ENCODE measurements around the gene QRICH2. TPM values are rescaled to one million over a fixed set of nuclear protein-coding genes. Genes with fewer than 3 reads are reported as not detected.
A peak's percentile ranks its signal among the peaks of the same experiment; 100 is the strongest.
"Not testable (repeated sequence)": the region's sequence is repeated elsewhere in the genome, so short reads cannot be mapped to it uniquely, and the experiment has no call there.

The QRICH2 gene
- total RNA-seq, 1 donor: 3.6 TPM

DNA sequence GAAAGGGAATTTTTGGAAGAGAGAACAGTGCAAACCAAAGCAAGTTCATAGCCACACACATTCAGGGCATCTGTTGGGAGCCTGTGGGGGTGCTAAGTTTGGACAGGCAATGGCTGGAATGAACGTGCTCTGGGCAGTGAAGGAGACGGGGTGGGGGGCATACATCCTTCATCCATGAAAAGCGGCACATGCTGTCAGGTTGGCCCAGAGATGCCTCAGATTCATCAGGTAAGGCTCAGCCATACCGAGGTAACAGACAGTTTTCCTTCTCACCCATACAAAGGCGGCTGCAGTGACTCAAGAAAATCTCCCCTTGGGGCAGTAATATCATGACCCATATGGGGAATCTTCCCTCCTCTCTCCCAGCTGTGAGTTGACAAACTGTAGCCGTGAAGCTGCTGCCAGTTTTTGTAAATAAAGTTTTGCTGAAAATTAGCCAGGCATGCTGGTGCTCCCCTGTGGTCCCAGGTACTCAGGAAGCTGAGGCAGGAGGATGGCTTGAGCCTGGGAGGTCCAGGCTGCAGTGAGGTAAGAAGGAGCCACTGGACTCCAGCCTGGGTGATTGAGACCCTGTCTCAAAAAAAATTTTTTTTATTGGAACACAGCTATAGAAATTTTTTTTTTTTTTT is 52.2 kb downstream of the QRICH2 start:
- no peak for TF ChIP-seq CTCF (IDR thresholded peaks at IDR 0.05; ENCODE audit: extremely low read depth, low read depth, low read length)
- Histone ChIP-seq H3K36me3 (ENCODE audit: insufficient read depth, low read length) (no peaks in the 10 kb centered on the region), H3K9me3 (ENCODE audit: low read depth, low read length) (no peaks in the 10 kb centered on the region), H3K4me3 (ENCODE audit: insufficient read depth, low read length) (no peak overlapping the region), H3K79me2 (ENCODE audit: insufficient read depth, low read length) (no peaks in the 10 kb centered on the region), H3K4me2 (ENCODE audit: insufficient read depth, low read length) (no peak overlapping the region), H3K27me3 (ENCODE audit: insufficient read depth, low read length) (no peaks in the 10 kb centered on the region), H3K27ac (ENCODE audit: low read depth, low read length) (no peak overlapping the region), H4K20me1 (ENCODE audit: insufficient read depth, low read length) (no peaks in the 10 kb centered on the region), H2AFZ (ENCODE audit: low read length) (no peak overlapping the region), H3K4me1 (ENCODE audit: insufficient read depth, low read length) (peaks cover 25% of the 10 kb centered on the region)
- no peak for DNase-seq (ENCODE audit: insufficient read length, low spot score, missing footprints)

GRCh38 chr17:76254275-76254674 is 53.8 kb downstream of the QRICH2 start:
- no peak overlapping the region for H3K4me3 ChIP-seq (ENCODE audit: insufficient read depth, low read length)
- DNase-seq (ENCODE audit: insufficient read length, low spot score, missing footprints): no peak
- no peak overlapping the region for H2AFZ ChIP-seq (ENCODE audit: low read length)
- H4K20me1 ChIP-seq (ENCODE audit: insufficient read depth, low read length): no peaks in the 10 kb centered on the region
- H3K9me3 ChIP-seq (ENCODE audit: low read depth, low read length): no peaks in the 10 kb centered on the region
- H3K4me1 ChIP-seq (ENCODE audit: insufficient read depth, low read length): peaks cover 23% of the 10 kb centered on the region
- no peaks in the 10 kb centered on the region for H3K79me2 ChIP-seq (ENCODE audit: insufficient read depth, low read length)
- no peaks in the 10 kb centered on the region for H3K27me3 ChIP-seq (ENCODE audit: insufficient read depth, low read length)
- no peaks in the 10 kb centered on the region for H3K36me3 ChIP-seq (ENCODE audit: insufficient read depth, low read length)
- no peak for TF ChIP-seq CTCF (IDR thresholded peaks at IDR 0.05; ENCODE audit: extremely low read depth, low read depth, low read length)
- no peak overlapping the region for H3K4me2 ChIP-seq (ENCODE audit: insufficient read depth, low read length)
- H3K27ac ChIP-seq (ENCODE audit: low read depth, low read length): no peak overlapping the region

DNA sequence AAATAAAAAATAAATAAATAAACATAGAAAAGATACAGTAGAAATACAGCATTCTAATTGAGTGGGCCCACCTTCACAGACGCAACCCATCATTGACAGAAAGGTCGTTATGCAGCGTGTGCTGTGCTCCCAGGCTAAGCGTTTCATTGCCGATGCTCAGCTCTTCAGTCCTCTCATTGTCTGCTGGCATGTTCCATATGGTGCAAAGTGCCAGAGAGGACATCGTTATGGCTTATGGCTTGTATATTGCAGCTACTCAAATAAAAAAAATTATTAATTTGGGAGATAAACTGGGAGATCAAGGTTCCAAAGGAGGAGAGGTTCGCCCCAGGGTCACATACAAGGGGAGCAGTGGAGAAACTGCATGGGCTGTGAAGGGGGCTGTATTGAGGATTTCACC is 54.2 kb downstream of the QRICH2 start:
- H3K27me3 ChIP-seq (ENCODE audit: insufficient read depth, low read length): no peaks in the 10 kb centered on the region
- H3K27ac ChIP-seq (ENCODE audit: low read depth, low read length): no peak overlapping the region
- no peaks in the 10 kb centered on the region for H4K20me1 ChIP-seq (ENCODE audit: insufficient read depth, low read length)
- no peak overlapping the region for H2AFZ ChIP-seq (ENCODE audit: low read length)
- no peak for TF ChIP-seq CTCF (IDR thresholded peaks at IDR 0.05; ENCODE audit: extremely low read depth, low read depth, low read length)
- no peaks in the 10 kb centered on the region for H3K36me3 ChIP-seq (ENCODE audit: insufficient read depth, low read length)
- no peak overlapping the region for H3K4me3 ChIP-seq (ENCODE audit: insufficient read depth, low read length)
- no peaks in the 10 kb centered on the region for H3K9me3 ChIP-seq (ENCODE audit: low read depth, low read length)
- no peak overlapping the region for H3K4me2 ChIP-seq (ENCODE audit: insufficient read depth, low read length)
- peaks cover 21% of the 10 kb centered on the region for H3K4me1 ChIP-seq (ENCODE audit: insufficient read depth, low read length)
- no peaks in the 10 kb centered on the region for H3K79me2 ChIP-seq (ENCODE audit: insufficient read depth, low read length)
- no peak for DNase-seq (ENCODE audit: insufficient read length, low spot score, missing footprints)

- not testable (repeated sequence) for H3K36me3 ChIP-seq (ENCODE audit: insufficient read depth, low read length); H3K79me2 ChIP-seq (ENCODE audit: insufficient read depth, low read length); H3K4me3 ChIP-seq (ENCODE audit: insufficient read depth, low read length); H3K9me3 ChIP-seq (ENCODE audit: low read depth, low read length); H3K27me3 ChIP-seq (ENCODE audit: insufficient read depth, low read length); H2AFZ ChIP-seq (ENCODE audit: low read length); DNase-seq (ENCODE audit: insufficient read length, low spot score, missing footprints); H4K20me1 ChIP-seq (ENCODE audit: insufficient read depth, low read length)
- Histone ChIP-seq H3K4me2 (ENCODE audit: insufficient read depth, low read length) (peak overlapping the region; percentile 60), H3K4me1 (ENCODE audit: insufficient read depth, low read length) (peaks cover 21% of the 10 kb centered on the region), H3K27ac (ENCODE audit: low read depth, low read length) (peak overlapping the region; percentile 89)
Observed at GRCh38 chr17:76252967-76253766, 54.9 kb downstream of the QRICH2 start.
